GM18499 (cell line): Measurements from ENCODE around the gene TNK1.
"Not testable (repeated sequence)": the region's sequence is repeated elsewhere in the genome, so short reads cannot be mapped to it uniquely, and the experiment has no call there.

ENCODE experiments used
- ATAC-seq: cut with Tn5 transposase; IDR thresholded peaks from one replicate; pipeline ENCODE4 v1.9.1; 2021; ENCODE audit warnings: moderate number of reproducible peaks; ENCODE audit not compliant: insufficient read depth, unreplicated experiment

The TNK1 gene

GRCh38 chr17:7380855-7381683, at the start of gene TNK1:
TSS of gene TNK1 (plus strand) at chr17:7381089. CDS start at chr17:7382927, 1,838 bp downstream.
- no peak for ATAC-seq

DNA sequence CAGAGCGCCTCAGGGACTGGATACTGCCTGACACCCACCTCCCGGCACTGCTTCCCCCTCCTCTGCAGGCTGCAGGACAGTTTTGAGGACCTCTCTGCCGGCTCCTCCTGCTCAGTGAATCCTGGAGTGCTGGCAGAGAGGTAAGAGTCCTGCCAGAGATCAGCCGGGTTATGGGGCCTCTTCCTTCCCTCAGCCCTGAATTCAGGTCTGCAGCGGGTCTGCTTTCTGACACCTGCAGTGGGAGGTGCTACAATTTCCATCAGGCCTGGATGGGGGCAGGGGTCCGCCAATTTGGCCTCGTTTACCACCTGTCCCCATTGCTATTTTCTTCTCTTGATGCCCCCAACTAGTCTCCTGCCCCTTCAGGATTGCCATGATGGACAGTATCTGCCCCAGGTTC, 48.8 kb upstream of the TNK1 start:
- no peak for ATAC-seq

GRCh38 chr17:7332600-7333069, 48.3 kb upstream of the TNK1 start:
- not testable (repeated sequence) for ATAC-seq

DNA sequence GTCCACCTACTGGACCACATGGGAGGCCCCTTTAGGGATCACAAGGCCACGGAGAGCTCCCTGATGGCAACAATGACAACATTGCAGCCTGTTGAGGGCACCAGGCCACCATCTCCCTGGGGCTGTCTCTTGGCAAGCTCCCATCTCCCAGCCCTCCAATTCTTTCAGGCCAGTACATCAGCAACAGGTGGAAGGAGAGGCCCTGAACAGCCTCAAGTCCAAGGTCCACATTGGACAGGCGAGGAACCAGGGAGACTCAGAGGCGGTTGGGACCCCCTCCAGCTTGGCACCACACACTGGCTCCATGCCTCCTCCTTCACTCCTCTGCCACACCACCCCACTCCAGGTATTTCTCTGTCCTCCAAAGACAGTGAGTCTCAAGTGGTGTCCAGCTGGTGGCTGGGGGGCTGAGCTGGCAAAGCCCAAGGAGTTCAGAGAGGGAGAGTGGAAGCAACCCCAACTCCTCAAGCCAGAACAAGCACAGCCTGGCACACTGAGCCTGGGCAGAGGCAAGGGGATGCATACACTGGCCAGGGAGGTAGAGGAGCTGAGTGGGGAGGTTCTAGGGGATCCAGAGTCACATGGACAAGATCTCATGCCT, 45.9 kb upstream of the TNK1 start:
- no peak for ATAC-seq

DNA sequence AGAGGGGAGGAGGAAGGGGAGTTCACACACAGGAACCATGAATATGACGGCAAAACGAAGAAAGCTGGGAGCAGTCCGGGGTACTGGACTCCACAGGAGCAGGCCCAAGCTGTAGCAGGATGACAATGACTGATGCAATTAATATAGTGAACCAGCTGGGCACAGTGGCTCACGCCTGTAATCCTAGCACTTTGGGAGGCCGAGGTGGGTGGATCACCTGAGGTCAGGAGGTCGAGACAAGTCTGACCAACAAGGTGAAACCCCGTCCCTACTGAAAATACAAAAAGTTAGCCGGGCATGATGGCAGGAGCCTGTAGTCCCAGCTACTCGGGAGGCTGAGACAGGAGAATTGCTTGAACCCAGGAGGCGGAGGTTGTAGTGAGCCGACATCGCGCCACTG, 45.1 kb upstream of the TNK1 start:
- ATAC-seq: not testable (repeated sequence)

DNA sequence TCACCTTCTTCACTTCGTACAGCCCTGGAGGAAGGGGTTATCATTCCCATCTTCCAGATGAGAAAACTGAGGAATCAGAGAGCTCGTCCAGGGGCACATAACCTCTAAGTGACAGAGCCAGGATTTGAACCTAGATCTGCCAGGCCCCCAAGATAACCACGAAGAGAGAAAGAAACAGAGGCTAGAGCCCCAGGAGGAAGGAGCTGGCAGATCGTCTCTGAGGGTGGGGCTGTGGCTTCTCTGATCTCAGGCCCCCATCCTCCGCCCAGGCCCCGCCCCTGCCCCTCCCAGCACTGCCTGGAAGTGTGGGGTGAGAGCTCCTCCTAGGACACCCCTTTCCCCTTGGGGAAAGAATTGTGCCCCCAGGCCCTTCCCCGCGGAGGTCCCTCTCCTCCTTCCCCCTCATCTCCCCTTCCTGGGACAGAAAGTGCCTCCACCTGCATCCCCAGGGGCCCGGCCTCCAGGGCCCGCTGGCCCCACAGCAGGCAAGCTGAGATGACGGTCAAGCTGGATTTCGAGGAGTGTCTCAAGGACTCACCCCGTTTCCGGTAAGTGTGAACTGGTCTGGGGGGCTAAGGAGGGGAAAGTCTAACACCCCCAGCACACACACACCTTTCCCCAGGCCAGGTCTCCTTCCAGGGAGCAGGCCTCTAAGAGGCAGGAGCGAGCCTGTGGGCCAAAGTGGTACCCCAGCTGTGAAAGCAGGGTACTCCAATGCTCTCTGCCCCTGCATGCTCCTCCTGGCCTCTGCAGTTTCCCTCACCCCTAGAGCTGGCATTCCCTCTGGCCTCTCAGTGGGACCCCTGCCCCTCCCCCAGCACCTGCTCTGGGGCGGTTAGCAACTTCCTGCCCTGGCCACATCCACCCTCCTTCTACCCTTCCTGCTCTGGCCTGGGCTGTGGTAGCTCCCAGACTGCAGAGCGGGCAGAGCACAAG, 44.4 kb upstream of the TNK1 start, which contains the start of gene ACAP1:
Gene ACAP1, plus strand, starts transcription at position 290 of the 936 bp plus-strand sequence. Its CDS starts 206 bp downstream, at position 496.
- no peak for ATAC-seq

DNA sequence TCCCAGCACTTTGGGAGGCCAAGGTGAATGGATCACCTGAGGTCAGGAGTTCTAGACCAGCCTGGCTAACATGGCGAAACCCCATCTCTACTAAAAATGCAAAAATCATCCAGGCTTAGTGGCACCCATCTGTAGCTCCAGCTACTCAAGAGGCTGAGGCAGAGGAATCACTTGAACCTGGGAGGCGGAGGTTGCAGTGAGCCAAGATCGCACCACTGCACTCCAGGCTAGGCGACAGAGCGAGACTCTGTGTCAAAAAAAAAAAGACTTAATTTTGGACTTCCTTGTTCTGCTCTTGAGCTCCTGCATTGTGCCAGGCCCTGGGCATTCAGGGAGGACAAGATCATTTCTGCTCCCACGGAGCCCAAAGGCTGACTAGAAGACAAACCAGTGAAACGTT, 43.3 kb upstream of the TNK1 start:
- not testable (repeated sequence) for ATAC-seq

- no peak for ATAC-seq
Observed at GRCh38 chr17:7340179-7340578, 40.7 kb upstream of the TNK1 start.

DNA sequence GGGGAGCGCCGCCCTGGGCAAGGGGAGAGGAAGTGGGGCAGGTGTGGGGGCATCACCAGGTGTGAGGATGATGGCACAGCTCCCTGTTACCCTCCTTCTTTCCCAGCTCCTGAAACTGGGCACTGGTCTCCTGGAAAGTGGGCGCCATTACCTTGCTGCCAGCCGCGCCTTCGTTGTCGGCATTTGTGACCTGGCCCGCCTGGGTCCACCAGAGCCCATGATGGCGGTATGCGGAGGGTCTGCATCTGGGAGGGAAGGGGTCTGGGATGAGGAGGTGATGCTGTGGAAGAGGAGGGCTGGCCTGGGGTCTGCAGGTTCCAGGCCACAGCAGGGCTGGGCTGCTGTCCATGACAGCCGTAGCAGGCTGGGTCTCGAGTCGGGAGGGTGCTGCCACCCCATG, 39.0 kb upstream of the TNK1 start:
- no peak for ATAC-seq

- no peak for ATAC-seq
Observed at GRCh38 chr17:7343250-7343649, 37.6 kb upstream of the TNK1 start.

DNA sequence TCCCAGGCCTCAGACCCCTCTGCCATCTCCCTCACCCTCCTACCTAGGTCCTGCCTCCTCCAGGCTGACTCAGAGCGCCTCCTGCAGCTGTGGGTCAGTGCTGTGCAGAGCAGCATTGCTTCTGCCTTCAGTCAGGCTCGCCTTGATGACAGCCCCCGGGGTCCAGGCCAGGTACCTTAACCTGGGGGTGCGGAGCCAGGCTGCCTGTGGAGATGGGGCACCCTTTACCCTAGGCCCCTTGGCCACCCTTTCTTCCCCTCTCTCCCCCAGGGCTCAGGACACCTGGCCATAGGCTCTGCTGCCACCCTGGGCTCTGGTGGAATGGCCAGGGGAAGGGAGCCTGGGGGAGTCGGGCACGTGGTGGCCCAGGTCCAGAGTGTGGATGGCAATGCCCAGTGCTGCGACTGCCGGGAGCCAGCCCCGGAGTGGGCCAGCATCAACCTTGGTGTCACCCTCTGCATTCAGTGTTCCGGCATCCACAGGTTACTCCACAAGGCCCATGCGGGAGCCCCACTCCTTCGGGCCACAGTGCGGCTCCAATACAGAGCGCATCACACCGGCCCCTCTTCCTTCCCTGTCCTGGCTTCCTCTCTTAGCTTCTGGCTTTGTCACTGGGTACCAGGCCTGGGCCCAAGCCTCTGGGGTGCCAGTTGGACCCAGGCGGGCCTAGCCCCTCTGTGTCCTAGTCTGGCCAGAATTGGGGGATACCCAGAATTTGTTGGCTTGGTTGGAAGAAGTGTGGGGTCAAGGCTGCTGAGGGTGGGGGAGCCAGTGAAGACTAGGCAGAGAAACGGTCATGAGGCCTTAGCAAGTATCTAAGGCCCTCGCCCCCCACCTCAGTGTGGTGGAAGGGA, 33.9 kb upstream of the TNK1 start:
- no peak for ATAC-seq

- no peak for ATAC-seq
Observed at GRCh38 chr17:7347630-7348477, 33.0 kb upstream of the TNK1 start.

DNA sequence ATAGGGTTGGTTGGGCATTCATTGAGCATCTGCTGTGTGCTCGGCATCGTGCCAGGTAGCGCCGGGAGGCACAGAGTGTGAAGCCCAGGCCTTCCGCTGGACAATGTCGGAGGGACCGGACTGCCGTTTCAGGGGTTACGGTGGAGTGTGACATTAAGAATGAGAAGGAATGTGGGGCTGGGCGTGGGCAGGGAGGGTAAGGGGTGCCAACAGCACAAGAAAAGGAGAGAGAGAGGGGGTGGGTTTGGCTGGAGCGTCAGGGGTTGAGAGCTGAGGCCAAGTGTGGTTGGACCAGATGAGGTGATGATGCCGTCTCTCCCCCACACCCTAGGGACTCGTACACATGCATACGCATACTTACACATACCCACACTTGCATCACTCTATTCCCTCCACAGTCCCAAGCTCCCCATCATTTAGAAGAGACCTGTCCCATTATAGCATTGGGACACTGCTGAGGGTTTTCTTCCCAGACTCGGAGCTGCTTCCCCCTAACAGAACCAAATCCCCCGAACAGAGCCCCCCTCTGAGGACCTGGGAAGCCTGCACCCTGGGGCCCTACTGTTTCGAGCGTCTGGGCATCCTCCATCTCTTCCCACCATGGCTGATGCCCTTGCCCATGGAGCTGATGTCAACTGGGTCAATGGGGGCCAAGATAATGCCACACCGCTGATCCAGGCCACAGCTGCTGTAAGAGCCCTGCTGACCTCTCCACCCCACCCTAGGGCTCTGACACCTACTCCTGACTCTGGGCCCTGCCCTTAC, 32.2 kb upstream of the TNK1 start:
- no peak for ATAC-seq

DNA sequence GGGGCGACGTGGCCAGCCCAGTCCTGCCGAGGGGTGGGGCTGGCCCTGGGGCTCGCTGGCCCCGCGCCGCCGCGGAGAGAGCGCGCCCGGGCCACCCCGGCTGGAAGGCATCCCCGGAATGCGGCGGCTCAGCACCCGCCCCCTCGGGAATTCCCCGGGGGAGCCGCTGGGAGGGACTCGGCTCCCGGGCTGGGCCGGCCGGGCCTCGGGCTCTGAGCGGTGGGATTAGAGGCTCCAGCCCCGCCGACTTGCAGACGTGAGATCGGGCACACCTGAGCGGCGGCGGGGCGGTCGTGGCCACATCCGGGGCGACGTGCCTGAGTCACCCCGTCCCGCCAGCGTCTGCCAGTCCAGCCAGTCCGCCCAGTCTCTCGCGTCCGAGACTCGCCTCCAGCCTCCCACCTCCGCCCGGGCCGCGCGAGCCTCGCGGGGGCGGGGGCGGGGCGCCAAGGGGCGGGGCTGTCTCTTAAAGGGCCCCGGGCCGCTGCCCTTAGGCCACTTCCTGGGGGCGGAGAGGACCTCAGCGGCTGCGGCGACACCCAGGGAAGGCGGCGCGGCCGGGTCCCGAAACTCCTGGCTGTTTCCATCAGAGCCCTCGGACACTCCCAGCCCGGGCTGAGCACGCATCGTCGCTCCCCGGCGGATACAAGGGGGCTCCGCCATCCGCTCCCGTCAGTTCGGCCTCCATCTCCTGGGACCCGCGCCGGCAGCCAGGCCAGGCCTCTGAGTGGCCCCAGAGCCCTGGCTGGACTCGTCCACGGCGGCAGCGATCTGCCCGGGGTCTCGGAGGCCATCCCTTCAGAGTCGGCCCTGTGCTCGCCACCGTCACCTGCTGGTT, 29.0 kb upstream of the TNK1 start, which contains the start of gene KCTD11:
Gene KCTD11, plus strand, starts transcription at position 498 of the 838 bp plus-strand sequence.
- ATAC-seq: no peak

DNA sequence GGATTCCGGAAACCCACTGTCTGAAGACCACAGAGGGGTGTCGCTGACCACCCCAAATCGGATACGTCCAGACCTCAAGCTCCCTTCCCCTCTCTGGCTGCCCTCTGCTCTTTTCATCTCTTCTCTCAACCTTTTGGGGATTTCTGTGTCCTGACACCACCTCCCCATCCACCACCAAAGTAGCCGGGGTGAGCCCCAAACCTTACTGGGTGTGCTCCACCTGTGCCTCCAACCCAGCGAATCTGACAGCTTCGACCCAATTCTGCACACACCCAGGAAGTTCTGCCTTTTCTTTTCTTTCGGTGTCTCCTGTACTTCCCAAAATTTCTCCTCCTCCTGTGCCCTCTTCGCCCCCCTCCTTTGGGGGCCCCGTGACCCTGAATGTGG, 28.4 kb upstream of the TNK1 start:
- no peak for ATAC-seq

DNA sequence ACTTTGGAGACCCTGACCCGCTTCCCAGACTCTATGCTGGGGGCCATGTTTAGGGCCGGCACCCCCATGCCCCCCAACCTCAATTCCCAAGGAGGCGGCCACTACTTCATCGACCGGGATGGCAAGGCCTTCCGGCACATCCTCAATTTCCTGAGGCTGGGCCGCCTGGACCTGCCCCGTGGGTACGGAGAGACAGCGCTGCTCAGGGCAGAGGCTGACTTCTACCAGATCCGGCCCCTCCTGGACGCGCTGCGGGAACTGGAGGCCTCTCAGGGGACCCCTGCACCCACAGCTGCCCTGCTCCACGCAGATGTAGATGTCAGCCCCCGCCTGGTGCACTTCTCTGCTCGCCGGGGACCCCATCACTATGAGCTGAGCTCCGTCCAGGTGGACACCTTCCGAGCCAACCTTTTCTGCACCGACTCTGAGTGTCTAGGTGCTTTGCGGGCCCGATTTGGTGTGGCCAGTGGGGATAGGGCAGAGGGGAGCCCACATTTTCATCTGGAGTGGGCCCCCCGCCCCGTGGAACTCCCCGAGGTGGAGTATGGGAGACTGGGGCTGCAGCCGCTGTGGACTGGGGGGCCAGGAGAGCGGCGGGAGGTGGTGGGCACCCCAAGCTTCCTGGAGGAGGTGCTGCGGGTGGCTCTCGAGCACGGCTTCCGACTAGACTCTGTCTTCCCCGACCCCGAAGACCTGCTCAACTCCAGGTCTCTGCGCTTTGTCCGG, 27.8 kb upstream of the TNK1 start:
- no peak for ATAC-seq
